D721Med (cell line): ENCODE measurements around the gene PCSK1.

Experiments
- DNase-seq: peaks from one replicate; pipeline ENCODE4 v3.0.0; 2011; ENCODE audit warnings: low spot score; ENCODE audit not compliant: insufficient read length
- FAIRE-seq: peaks from 2 replicates; lab custom pipeline; 2011; peaks lifted over from hg19 to GRCh38; lab: Jason Lieb, UNC
- TF ChIP-seq, protein P1 (sequence below): IDR thresholded peaks from 2 replicates; pipeline ENCODE4 v1.5.1; 2012; ENCODE audit warnings: mild to moderate bottlenecking, control low read depth; ENCODE audit not compliant: insufficient read depth; ENCODE audit errors: missing control alignments

PCSK1 gene

GRCh38 chr5:96453394-96453793 lies 20.3 kb upstream of the PCSK1 start:
- TF ChIP-seq, protein P1, sequence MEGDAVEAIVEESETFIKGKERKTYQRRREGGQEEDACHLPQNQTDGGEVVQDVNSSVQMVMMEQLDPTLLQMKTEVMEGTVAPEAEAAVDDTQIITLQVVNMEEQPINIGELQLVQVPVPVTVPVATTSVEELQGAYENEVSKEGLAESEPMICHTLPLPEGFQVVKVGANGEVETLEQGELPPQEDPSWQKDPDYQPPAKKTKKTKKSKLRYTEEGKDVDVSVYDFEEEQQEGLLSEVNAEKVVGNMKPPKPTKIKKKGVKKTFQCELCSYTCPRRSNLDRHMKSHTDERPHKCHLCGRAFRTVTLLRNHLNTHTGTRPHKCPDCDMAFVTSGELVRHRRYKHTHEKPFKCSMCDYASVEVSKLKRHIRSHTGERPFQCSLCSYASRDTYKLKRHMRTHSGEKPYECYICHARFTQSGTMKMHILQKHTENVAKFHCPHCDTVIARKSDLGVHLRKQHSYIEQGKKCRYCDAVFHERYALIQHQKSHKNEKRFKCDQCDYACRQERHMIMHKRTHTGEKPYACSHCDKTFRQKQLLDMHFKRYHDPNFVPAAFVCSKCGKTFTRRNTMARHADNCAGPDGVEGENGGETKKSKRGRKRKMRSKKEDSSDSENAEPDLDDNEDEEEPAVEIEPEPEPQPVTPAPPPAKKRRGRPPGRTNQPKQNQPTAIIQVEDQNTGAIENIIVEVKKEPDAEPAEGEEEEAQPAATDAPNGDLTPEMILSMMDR = no peak
- no peak for FAIRE-seq
- no peak for DNase-seq

DNA sequence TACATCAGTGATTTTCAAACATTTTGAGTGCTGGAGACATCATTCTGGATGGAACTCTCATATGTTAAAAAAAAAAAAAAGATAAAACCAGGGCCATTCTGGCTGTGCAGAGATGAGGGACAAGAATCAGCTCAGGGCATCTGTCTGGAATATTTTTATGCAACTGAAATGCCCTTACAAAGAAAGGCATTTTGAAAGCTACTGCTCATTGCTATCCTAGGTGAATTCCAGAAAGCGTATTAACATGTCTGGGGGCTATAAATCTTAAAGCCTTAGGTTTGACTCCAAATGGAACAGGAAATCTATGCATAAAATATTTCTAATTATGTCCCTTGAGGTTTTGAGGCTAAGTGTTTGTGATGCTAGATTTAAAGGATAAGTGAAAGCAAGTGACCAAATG lies 14.9 kb upstream of the PCSK1 start:
- DNase-seq (no peak), FAIRE-seq (no peak)
- TF ChIP-seq, protein P1 = no peak

- FAIRE-seq (no peak), DNase-seq (no peak)
Measured at GRCh38 chr5:96440185-96440538, 7.1 kb upstream of the PCSK1 start.

DNA sequence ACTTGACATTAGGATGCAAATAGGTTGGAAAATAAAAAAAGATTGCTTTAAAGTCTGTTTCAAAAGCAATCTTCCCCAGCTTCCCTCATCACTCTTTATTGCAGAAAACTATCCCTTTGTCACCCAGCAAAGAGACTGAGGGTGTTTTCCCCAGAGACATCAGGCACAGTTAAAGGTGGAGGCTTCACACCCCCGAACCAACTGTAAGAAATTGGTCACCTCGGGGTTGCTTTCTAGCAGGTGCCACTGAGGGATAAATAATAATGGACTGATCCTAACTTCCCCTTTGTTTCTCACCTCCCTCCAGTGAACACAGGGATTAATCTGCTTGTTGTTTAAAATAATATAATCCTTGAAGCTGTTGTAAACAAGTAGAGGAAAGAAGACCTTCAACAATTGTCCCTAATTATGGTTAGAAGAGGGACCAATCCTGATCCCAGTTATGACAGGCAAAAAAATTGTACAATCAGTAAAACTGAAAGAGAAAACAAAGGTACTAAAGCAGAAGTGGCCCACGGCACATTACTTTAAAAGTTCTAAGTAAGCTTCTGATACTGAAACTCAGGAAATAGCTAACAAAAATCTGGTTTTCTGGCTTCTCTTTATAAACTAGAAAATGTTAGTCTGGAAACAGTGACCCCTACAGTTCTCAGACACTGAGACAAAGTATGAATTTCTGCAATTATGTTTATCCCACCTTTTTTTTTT lies 6.6 kb upstream of the PCSK1 start:
- TF ChIP-seq, protein P1 = no peak
- FAIRE-seq (no peak), DNase-seq (no peak)

More at GRCh38 chr5:96440185-96440538, 7.1 kb upstream of the PCSK1 start:
- TF ChIP-seq, protein P1 = no peak

DNA sequence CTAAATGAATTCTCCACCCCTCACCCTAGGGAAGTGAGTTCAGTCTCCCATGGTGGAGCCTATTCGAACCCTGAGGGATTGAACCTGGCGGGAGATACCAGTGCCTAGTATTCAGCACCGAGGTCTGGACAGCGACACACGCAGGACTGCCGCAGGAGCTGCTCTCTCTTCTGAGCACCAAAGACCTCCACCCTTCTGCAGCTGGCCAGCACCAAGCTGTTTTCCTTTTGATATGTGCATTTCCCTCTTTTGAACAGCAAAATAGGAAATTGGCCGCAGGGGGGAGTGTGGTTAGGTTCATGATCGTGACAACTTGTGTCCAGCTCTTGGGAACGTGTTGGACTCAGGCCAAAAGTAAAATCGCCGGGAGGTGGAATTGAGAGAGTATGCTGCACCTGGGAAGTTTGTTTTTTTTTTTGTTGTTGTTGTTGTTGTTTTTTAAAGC lies 1.2 kb upstream of the PCSK1 start:
- FAIRE-seq = no peak
- DNase-seq = no peak

GRCh38 chr5:96432216-96433065 lies 607 bp downstream of the PCSK1 start:
- DNase-seq (no peak), FAIRE-seq (no peak)
- TF ChIP-seq, protein P1 = no peak

More for the DNA sequence above, 1.2 kb upstream of the PCSK1 start:
- TF ChIP-seq, protein P1 = no peak
